ENCODE results near the gene CSRP1. TPM values are rescaled to one million over a fixed set of nuclear protein-coding genes. Genes with fewer than 3 reads are reported as not detected.

CSRP1 gene
- total RNA-seq, 1 donor from 2014 or later = 729 TPM

- no peaks in the 10 kb centered on the region for H3K27me3 ChIP-seq
- intact Hi-C loops (cut with DNase I) = no loop called here
Observed at GRCh38 chr1:201463071-201463552, 43.8 kb downstream of the CSRP1 start.

GRCh38 chr1:201461645-201462441 lies 45.1 kb downstream of the CSRP1 start:
- Histone ChIP-seq H3K4me1 (peaks cover 81% of the 10 kb centered on the region), H3K4me3 (no peak overlapping the region), H3K9me3 (no peaks in the 10 kb centered on the region), H3K36me3 (peaks cover 0 to 16% of the 10 kb centered on the region in 2 donors), H3K27ac (peak overlapping the region; percentile 96), H3K27me3 (no peaks in the 10 kb centered on the region)
- peak in 1 of 2 donors; percentile 99 for DNase-seq (ENCODE audit: extremely low spot score in 2 of 2)
- intact Hi-C loops (cut with DNase I) = no loop called here
- TF ChIP-seq POLR2AphosphoS5 (IDR thresholded peaks at IDR 0.05; ENCODE audit: insufficient read depth in 1 of 2, low read depth in 1 of 2) (peak; percentile 85 to 91), POLR2A (IDR thresholded peaks at IDR 0.05) (no peak), CTCF (IDR thresholded peaks at IDR 0.05) (peak in 1 of 3 experiments; percentile 13)

More at GRCh38 chr1:201463071-201463552, 43.8 kb downstream of the CSRP1 start:
- H3K4me1 ChIP-seq = peaks cover 78% of the 10 kb centered on the region
- TF ChIP-seq POLR2AphosphoS5 (IDR thresholded peaks at IDR 0.05; ENCODE audit: insufficient read depth in 1 of 2, low read depth in 1 of 2) (no peak), POLR2A (IDR thresholded peaks at IDR 0.05) (no peak), CTCF (IDR thresholded peaks at IDR 0.05) (no peak)
- H3K27ac ChIP-seq = peak overlapping the region; percentile 96
- DNase-seq (ENCODE audit: extremely low spot score in 2 of 2) = no peak
- H3K36me3 ChIP-seq = peaks cover 0 to 16% of the 10 kb centered on the region in 2 donors
- no peaks in the 10 kb centered on the region for H3K9me3 ChIP-seq
- no peak overlapping the region for H3K4me3 ChIP-seq

GRCh38 chr1:201460814-201461644 lies 45.9 kb downstream of the CSRP1 start:
- H3K4me3 ChIP-seq = no peak overlapping the region
- TF ChIP-seq CTCF (IDR thresholded peaks at IDR 0.05) (no peak), POLR2A (IDR thresholded peaks at IDR 0.05) (no peak), POLR2AphosphoS5 (IDR thresholded peaks at IDR 0.05; ENCODE audit: insufficient read depth in 1 of 2, low read depth in 1 of 2) (peak in 1 of 2 donors; percentile 92)
- no peak for DNase-seq (ENCODE audit: extremely low spot score in 2 of 2)

GRCh38 chr1:201459775-201460174 lies 47.1 kb downstream of the CSRP1 start:
- Histone ChIP-seq H3K27ac (peak overlapping the region; percentile 96), H3K27me3 (no peaks in the 10 kb centered on the region), H3K4me3 (no peak overlapping the region), H3K36me3 (peaks cover 0 to 5% of the 10 kb centered on the region in 2 donors), H3K9me3 (no peaks in the 10 kb centered on the region), H3K4me1 (peaks cover 77% of the 10 kb centered on the region)
- TF ChIP-seq POLR2AphosphoS5 (IDR thresholded peaks at IDR 0.05; ENCODE audit: insufficient read depth in 1 of 2, low read depth in 1 of 2) (no peak), POLR2A (IDR thresholded peaks at IDR 0.05) (no peak), CTCF (IDR thresholded peaks at IDR 0.05) (no peak)
- no peak for DNase-seq (ENCODE audit: extremely low spot score in 2 of 2)
- intact Hi-C loops (cut with DNase I) = no loop called here

More at GRCh38 chr1:201460814-201461644, 45.9 kb downstream of the CSRP1 start:
- H3K9me3 ChIP-seq = no peaks in the 10 kb centered on the region
- peaks cover 81% of the 10 kb centered on the region for H3K4me1 ChIP-seq
- peaks cover 0 to 16% of the 10 kb centered on the region in 2 donors for H3K36me3 ChIP-seq
- H3K27me3 ChIP-seq = no peaks in the 10 kb centered on the region
- H3K27ac ChIP-seq = peak overlapping the region; percentile 96
- intact Hi-C loops (cut with DNase I) = no loop called here
